Urinary bladder (tissue), 4 donors: Measurements from ENCODE around the gene MAP1B. TPM values are rescaled to one million over a fixed set of nuclear protein-coding genes. Genes with fewer than 3 reads are reported as not detected.
A peak's percentile ranks its signal among the peaks of the same experiment; 100 is the strongest.
"Not testable (repeated sequence)": the region's sequence is repeated elsewhere in the genome, so short reads cannot be mapped to it uniquely, and the experiment has no call there.

ENCODE experiments used
- DNase-seq: peaks from one replicate; pipeline ENCODE4 v3.0.0-alpha.2; 2015; ENCODE audit errors: extremely low spot score
- H3K27ac ChIP-seq: one replicate; pipeline ENCODE4 v1.5.1; 2013; ENCODE audit warnings: low read depth, mild to moderate bottlenecking, moderate library complexity
- H3K36me3 ChIP-seq: one replicate; pipeline ENCODE4 v1.6.1; 2013; ENCODE audit warnings: mild to moderate bottlenecking, moderate library complexity; ENCODE audit not compliant: insufficient read depth
- H3K4me1 ChIP-seq: one replicate; pipeline ENCODE4 v1.6.1; 2013; ENCODE audit warnings: mild to moderate bottlenecking, moderate library complexity; ENCODE audit not compliant: insufficient read depth
- H3K4me3 ChIP-seq: one replicate; pipeline ENCODE4 v1.5.1; 2013; ENCODE audit warnings: low read depth, low read length
- WGBS: extraction: QIAGEN DNeasy Blood & Tissue Kit; methylation state at CpG from one replicate; pipeline ENCODE4 v1.1.7; 2013; 5-methylcytosine and 5-hydroxymethylcytosine counted together
- polyA plus RNA-seq: library from polyadenylated mRNA; stranded (reverse); fragments of 200-250 nt; gene quantifications from one replicate; pipeline ENCODE4 v1.2.3, GENCODE V29; 2013
- total RNA-seq: library from RNA; depleted of rRNA; stranded (reverse); fragments of >200 nt; gene quantifications from one replicate; pipeline ENCODE4 v1.2.3, GENCODE V29; 2014
- donor health status: healthy with polysubstance abuse.
- donor health status: healthy.

Gene MAP1B
- total and polyA plus RNA-seq, 2 donors = 35.2 to 99.2 TPM

DNA sequence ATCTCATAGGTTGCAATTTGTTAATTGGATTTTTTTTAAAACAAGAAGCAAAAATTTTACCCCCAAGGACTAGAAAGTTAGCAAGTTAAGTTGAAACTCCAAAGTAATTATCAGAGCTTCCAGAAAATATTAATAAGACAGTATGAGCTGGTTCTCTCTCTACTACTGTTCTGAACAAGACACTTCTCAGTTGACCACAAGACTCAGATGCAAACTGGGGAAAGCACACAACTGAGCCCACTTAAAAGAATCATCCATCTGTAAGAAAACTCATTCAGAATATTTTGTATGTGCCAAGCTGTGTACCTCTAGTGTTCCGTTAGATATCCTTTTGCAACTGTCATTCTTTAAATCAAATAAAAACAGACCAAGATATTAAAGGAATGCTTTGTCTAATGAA, 60.0 kb downstream of the MAP1B start:
- H3K27ac ChIP-seq = no peak overlapping the region
- no peak overlapping the region for H3K4me3 ChIP-seq
- WGBS = 77% methylated on average over 1 of the region's 1 CpG
- H3K4me1 ChIP-seq = no peaks in the 10 kb centered on the region
- DNase-seq = no peak
- no peaks in the 10 kb centered on the region for H3K36me3 ChIP-seq

DNA sequence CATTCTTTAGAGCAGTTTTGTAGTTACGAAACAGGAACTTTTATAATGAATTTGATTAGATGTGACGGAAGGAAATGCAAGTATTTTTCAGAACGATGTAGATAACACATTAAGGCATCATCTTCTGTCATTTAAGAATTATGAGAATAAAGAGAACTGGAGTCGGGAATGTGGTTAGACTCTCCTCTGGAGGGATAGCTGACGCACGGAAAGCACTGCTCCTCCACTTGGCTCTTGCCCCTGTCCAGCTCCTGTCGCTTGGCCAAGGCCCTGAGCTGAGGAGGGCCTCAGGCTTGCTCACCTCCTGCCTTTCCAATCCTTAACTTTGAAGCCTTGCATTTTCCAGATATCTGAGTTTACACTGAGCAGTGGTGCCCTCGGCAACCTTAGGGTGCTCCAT, 60.5 kb downstream of the MAP1B start:
- no peaks in the 10 kb centered on the region for H3K4me1 ChIP-seq
- 42% methylated on average over 8 of the region's 8 CpGs for WGBS
- DNase-seq = no peak
- no peak overlapping the region for H3K27ac ChIP-seq
- H3K4me3 ChIP-seq = no peak overlapping the region
- H3K36me3 ChIP-seq = no peaks in the 10 kb centered on the region

DNA sequence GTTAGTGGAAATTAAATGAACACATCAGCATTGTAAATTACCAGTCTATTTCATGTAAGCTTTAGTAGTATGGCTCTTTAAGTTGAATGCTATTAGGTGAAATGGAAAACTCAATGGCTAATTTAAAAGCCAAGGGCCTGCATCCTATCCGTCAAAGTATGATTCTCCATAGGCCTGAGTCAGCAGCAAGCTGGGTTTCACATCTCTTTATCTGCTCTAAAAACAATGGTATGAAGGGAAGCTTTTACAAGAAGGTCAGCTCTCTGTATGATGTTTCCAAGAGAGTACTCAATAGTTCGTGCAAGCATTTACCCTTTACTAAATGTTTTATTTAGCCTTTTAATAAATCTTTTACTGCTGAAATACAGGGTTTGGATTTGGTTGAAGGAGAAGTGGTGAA, 62.8 kb downstream of the MAP1B start:
- no peaks in the 10 kb centered on the region for H3K4me1 ChIP-seq
- no peak overlapping the region for H3K4me3 ChIP-seq
- WGBS = 66% methylated on average over 2 of the region's 2 CpGs
- H3K36me3 ChIP-seq = no peaks in the 10 kb centered on the region
- DNase-seq = no peak
- H3K27ac ChIP-seq = no peak overlapping the region

DNA sequence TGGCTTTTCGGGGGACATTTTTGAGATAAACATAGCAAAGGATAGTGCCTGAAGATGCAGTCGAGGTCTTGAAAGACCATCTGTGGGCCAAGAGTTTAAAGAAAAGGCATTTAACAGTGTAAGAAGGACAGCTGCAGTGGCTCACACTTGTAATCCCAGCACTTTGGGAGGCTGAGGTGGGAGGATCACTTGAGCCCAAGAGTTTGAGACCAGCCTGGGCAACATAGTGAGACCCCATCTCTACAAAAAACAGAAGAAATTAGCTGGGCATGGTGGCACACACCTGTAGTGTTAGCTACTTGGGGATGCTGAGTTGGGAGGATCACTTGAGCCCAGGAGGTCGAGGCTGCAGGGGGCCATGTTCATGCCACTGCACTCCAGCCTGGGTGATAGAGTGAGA, 63.9 kb downstream of the MAP1B start:
- 97% methylated on average over 3 of the region's 3 CpGs for WGBS
- not testable (repeated sequence) for H3K4me1 ChIP-seq, DNase-seq, H3K27ac ChIP-seq, H3K36me3 ChIP-seq, H3K4me3 ChIP-seq

DNA sequence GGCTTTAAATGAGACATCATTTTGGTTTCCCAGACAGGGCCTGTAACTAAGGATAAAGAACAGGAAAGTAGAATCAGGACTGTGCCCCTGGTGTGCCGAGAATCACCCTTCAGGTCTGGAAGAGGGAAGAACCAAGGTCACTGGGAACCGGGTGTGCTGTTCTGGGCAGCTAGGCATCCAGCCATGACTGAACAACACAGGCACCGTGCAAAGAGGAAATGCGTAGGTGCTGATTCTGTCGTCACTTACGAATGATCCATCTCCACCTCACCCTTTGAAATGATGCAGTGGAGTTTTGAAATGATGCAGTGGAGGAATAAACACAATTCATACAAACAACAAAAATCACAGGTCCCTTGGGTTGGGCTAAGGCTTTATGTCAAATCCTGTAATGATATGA, 64.4 kb downstream of the MAP1B start:
- no peak overlapping the region for H3K27ac ChIP-seq
- no peaks in the 10 kb centered on the region for H3K4me1 ChIP-seq
- no peak overlapping the region for H3K4me3 ChIP-seq
- no peak for DNase-seq
- H3K36me3 ChIP-seq = no peaks in the 10 kb centered on the region
- 94% methylated on average over 6 of the region's 6 CpGs for WGBS

DNA sequence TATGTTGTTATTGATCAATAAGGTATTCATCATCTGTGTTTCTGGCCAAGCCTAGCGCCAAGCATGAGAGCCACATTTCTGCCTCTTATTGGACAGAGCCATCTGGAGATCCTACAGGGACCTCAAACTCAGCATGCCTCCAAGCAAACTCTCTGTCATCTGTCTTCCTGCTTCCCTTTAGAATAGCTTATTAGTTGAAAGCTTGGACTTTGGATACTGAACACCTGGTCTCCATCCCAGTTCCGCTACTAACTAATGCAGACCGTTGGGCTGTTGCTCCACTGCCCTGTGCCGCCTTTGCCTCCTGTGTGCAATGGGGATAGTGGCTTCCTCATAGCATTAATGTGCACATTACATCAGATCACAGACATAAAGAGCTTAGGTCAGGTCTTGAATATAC, 65.5 kb downstream of the MAP1B start:
- no peak overlapping the region for H3K27ac ChIP-seq
- H3K36me3 ChIP-seq = no peaks in the 10 kb centered on the region
- H3K4me1 ChIP-seq = no peaks in the 10 kb centered on the region
- 82% methylated on average over 4 of the region's 4 CpGs for WGBS
- DNase-seq = no peak
- no peak overlapping the region for H3K4me3 ChIP-seq

DNA sequence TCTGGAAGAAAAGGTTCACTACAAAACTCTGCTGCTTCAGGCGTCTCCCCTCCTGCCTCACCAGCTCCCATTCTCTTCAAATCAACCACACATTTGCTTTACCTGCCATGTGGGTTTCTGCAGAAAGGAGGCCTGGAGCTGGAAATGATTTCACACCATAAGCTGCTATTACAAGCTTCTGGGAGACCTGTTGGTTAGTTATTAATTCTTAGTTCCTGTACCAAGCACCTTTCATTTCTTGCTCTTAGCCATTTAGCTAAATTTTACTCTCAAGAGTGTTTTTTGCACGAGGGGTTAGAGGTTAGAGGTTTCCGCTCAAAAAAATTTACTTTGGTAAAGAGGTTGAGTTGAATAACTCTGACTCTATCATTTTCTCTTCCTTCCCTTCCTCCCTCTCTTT, 70.3 kb downstream of the MAP1B start:
- WGBS = 94% methylated on average over 3 of the region's 3 CpGs
- Histone ChIP-seq H3K4me1 (no peaks in the 10 kb centered on the region), H3K27ac (no peak overlapping the region)

DNA sequence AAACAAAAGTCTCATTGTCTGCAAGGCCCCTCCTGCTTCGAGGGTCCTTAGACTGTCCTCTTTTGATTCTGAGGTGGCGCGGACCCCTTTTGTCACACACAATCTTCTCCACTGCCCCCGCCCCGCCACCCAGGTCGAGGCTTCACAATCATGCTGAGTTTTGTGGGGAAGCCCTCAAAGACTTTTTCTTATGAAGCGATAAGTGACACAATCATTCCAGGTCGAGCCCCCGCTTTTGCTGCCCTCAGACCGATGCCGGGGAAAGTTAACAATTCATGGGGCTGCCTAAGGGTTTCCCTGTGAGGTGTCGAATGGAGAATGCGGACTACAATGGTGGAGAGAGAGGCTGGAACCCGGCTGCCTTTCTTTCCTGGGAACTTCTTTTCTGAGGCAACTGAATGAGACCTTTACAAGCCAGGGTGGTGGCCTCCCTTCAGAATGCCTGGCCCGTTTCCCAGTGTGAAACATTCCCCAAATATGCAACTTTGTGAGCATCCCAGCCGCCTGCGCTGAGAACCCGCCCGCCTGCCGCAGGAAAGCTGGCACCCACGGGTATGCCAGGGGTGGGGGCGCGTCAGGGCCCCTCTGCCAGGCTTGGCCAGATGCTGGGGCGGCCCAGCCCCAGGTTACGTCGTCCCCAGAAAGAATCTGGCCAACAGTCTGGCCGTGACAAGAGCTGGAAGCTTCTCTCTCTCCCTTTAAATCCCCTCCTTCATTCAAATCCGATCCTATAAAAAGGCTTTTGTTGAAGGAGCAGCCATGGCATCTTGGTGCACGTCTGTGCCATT, 71.9 kb downstream of the MAP1B start:
- no peak overlapping the region for H3K27ac ChIP-seq
- no peak for DNase-seq
- WGBS = 38% methylated on average over 29 of the region's 29 CpGs
- H3K36me3 ChIP-seq = no peaks in the 10 kb centered on the region
- H3K4me1 ChIP-seq = no peaks in the 10 kb centered on the region
- peak overlapping the region; percentile 8 for H3K4me3 ChIP-seq

More for the DNA sequence above, 70.3 kb downstream of the MAP1B start:
- no peak for DNase-seq
- no peaks in the 10 kb centered on the region for H3K36me3 ChIP-seq
- no peak overlapping the region for H3K4me3 ChIP-seq

DNA sequence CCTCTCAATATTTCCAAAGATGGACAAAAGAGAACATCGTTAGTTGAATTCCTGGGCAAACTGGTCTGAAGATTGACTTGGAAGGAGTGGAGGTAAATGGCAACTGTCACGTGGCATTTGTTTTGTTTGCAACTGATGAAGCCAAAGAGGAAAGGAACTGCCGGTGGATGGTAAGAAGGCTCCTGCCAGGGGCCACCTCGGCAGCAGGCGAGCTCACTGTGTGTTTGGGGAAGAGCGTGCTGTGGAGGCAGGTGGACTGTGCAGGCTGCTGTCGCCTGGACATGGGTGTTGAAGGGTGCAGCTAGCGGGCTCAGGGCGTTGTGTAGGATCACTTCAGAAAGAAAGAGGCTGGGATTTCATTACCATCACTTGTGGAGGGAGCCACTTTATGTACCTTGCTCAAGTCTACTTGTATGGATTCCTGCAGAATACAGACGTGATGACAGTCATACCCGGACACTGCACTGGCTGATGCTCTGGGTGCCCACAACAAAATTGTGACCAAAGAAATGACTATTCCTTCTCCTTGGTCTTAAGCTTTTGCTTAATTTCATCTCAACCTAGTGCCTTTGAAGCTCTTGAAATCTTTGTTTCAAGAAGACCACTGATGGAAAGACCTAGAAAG, 72.7 kb downstream of the MAP1B start:
- Histone ChIP-seq H3K36me3 (no peaks in the 10 kb centered on the region), H3K27ac (no peak overlapping the region), H3K4me3 (peak overlapping the region; percentile 8), H3K4me1 (no peaks in the 10 kb centered on the region)
- no peak for DNase-seq
- WGBS = 60% methylated on average over 11 of the region's 11 CpGs

DNA sequence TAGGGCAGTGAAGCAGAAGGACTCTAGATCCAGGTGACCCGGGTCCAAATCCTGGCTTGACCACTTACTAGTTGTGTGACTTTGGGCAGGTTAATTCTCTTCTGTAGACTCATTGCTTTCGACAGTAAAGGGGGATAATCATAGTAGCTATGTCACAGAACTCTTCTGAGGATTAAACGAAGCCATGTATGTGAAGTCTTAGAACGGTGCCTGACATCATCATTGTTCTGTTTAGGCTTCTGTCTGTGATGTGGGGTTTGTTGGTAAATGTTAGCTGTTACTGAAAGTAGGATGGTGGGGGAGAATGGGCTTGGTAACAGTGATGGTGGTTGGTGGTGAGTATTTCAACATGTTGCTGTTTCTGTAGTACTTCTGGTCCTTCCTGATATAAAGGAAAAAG, 73.7 kb downstream of the MAP1B start:
- H3K27ac ChIP-seq = no peak overlapping the region
- no peaks in the 10 kb centered on the region for H3K4me1 ChIP-seq
- no peak for DNase-seq
- WGBS = 55% methylated on average over 4 of the region's 4 CpGs
- no peaks in the 10 kb centered on the region for H3K36me3 ChIP-seq
- H3K4me3 ChIP-seq = no peak overlapping the region

DNA sequence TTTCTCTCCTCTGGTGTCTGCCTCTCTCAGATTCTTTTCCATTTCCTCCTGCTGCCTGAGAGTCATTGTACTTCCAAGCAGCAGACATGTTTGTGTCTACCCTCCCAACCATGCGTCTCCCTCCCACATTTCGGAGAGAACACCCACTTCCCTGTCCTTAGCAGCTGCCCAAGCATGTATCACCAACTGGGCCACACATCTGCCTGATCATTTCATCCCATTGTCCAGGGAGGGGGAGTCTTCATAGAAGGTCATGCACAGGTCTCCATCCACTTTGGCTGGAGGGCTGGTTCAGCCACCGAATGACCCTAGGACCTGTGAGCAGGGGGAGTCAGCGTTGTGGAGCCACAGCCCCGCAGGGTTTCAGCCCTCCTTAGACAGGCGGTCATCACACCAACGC, 75.4 kb downstream of the MAP1B start:
- Histone ChIP-seq H3K4me1 (no peaks in the 10 kb centered on the region), H3K27ac (no peak overlapping the region), H3K36me3 (no peaks in the 10 kb centered on the region), H3K4me3 (no peak overlapping the region)
- WGBS = 96% methylated on average over 7 of the region's 7 CpGs
- DNase-seq = no peak

DNA sequence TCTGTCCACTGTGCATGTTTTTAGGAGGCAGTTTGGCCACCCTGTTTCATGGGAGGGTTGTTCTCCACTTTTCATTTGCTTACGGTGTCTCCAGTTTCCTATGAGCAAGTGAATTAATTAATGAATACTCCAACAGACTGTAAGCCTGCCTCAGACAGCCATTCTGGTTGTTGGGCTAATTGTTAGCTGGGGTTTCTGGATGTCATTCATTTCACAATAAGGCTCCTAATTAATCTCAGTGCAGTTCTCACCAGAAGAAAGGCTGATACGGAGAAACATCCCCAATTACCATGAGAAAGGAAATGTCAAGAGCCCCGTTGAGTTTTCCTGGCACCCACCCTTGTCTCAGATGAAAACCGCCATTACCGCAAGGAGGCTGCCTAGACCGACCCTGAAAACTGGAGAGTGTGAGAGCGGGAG, 75.8 kb downstream of the MAP1B start:
- Histone ChIP-seq H3K4me1 (no peaks in the 10 kb centered on the region), H3K36me3 (no peaks in the 10 kb centered on the region), H3K4me3 (no peak overlapping the region), H3K27ac (no peak overlapping the region)
- DNase-seq = no peak
- 93% methylated on average over 7 of the region's 7 CpGs for WGBS

DNA sequence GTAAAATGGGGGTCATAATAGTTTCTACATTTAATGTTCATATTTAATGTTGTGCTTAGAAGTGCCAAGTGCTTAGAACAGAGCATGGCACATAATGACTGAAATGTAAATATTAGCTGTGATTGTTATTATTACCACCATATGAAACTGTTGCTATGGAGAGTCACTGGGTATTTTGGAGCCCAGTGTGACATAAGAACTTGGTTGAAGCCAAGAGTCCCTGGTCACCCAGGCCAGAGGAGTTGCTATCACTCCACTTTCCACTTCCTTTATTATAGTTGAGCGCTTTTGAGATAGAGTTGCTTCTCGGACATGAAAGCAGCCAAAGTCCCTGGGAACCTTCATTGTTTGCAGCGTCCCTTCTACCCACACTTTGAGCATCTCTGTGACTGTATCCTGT, 77.1 kb downstream of the MAP1B start:
- no peak overlapping the region for H3K4me3 ChIP-seq
- no peak for DNase-seq
- no peak overlapping the region for H3K27ac ChIP-seq
- H3K36me3 ChIP-seq = no peaks in the 10 kb centered on the region
- no peaks in the 10 kb centered on the region for H3K4me1 ChIP-seq
- 88% methylated on average over 3 of the region's 3 CpGs for WGBS

DNA sequence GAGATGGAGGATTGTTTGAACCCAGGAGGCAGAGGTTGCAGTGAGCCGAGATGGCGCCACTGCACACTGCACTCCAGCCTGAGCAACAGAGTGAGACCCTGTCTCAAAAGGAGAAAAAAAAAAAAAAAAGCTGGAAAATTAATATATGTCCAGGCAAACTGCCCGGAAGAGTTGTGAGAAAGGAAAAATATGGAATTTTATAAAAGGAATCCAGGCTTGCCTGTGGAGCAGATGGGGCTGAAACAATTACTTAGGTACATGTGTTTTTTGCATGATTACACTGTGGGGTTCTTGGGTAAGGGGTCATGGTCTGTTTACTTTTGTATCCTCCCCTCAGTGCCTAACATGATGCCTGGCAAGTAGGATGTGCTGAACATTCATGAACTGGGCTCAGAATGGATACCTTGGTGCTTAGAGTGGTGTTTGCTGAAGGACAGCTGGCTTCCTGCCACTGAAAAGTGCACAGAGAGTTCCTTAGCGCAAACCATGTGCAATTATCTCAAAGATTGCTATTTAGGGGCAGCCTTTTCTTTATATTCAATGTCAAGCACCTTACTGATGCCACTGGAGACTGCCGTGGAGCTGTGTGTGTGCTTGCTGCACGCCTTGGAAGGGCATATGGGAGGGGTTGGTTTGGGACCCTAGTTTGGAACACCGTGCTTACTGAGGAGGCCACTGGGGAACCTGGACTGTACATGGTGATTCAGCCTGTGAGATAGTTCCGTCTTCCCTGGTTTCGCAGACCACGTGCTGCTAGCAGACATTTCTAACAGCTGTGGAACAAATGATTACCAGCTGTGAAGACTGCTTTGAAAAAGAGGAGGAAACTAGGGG, 78.4 kb downstream of the MAP1B start:
- WGBS = 77% methylated on average over 10 of the region's 10 CpGs
- Histone ChIP-seq H3K27ac (no peak overlapping the region), H3K4me1 (no peaks in the 10 kb centered on the region), H3K4me3 (no peak overlapping the region), H3K36me3 (no peaks in the 10 kb centered on the region)
- DNase-seq = no peak
